Fibroblast of peridontal ligament (primary cell): ENCODE data around the gene MSANTD2.

Source experiments
- DNase-seq: peaks from one replicate; pipeline ENCODE4 v3.0.0-alpha.2; 2010; ENCODE audit errors: extremely low read depth

Gene MSANTD2

GRCh38 chr11:124753205-124753604 is 47.0 kb downstream of the MSANTD2 start:
- no peak for DNase-seq

GRCh38 chr11:124752471-124753102 is 47.6 kb downstream of the MSANTD2 start:
- DNase-seq = no peak

- no peak for DNase-seq
Measured at GRCh38 chr11:124751741-124752470, 48.3 kb downstream of the MSANTD2 start, which contains the start of gene VSIG2. Gene VSIG2, minus strand, starts transcription at chr11:124752255. Its CDS starts 118 bp downstream, at chr11:124752137.

- DNase-seq = no peak
Measured at GRCh38 chr11:124751391-124751740, 48.8 kb downstream of the MSANTD2 start.

- no peak for DNase-seq
Measured at GRCh38 chr11:124749912-124750311, 50.3 kb downstream of the MSANTD2 start.

GRCh38 chr11:124748481-124749343 is 51.5 kb downstream of the MSANTD2 start:
- DNase-seq = no peak

GRCh38 chr11:124748100-124748418 is 52.1 kb downstream of the MSANTD2 start:
- DNase-seq = no peak

GRCh38 chr11:124747406-124748099 is 52.7 kb downstream of the MSANTD2 start:
- DNase-seq = no peak

- peak; percentile 44 for DNase-seq
Measured at GRCh38 chr11:124746621-124747243, 53.5 kb downstream of the MSANTD2 start.

- DNase-seq = no peak
Measured at GRCh38 chr11:124745835-124746620, 54.2 kb downstream of the MSANTD2 start.

- DNase-seq = no peak
Measured at GRCh38 chr11:124745270-124745834, 54.9 kb downstream of the MSANTD2 start.

- no peak for DNase-seq
Measured at GRCh38 chr11:124743050-124743449, 57.2 kb downstream of the MSANTD2 start.

- DNase-seq = no peak
Measured at GRCh38 chr11:124742555-124742954, 57.7 kb downstream of the MSANTD2 start.

- DNase-seq = no peak
Measured at GRCh38 chr11:124740277-124740882, 59.8 kb downstream of the MSANTD2 start.

GRCh38 chr11:124739479-124740276 is 60.5 kb downstream of the MSANTD2 start, which contains the start of gene NRGN:
Gene NRGN, plus strand, starts transcription at chr11:124739942. Its CDS starts 143 bp downstream, at chr11:124740085.
- peak; percentile 66 for DNase-seq

- DNase-seq = no peak
Measured at GRCh38 chr11:124738713-124739478, 61.3 kb downstream of the MSANTD2 start.

GRCh38 chr11:124737638-124738305 is 62.4 kb downstream of the MSANTD2 start:
- DNase-seq = no peak

- no peak for DNase-seq
Measured at GRCh38 chr11:124736736-124737135, 63.5 kb downstream of the MSANTD2 start.
